ENCODE data around the gene PCSK5. TPM values are rescaled to one million over a fixed set of nuclear protein-coding genes. Genes with fewer than 3 reads are reported as not detected.

PCSK5 gene
- total and polyA plus RNA-seq, 2 donors (not counting 1 experiment from before 2014, with no cell fraction given) = 0.09 TPM; not detected in 1

DNA sequence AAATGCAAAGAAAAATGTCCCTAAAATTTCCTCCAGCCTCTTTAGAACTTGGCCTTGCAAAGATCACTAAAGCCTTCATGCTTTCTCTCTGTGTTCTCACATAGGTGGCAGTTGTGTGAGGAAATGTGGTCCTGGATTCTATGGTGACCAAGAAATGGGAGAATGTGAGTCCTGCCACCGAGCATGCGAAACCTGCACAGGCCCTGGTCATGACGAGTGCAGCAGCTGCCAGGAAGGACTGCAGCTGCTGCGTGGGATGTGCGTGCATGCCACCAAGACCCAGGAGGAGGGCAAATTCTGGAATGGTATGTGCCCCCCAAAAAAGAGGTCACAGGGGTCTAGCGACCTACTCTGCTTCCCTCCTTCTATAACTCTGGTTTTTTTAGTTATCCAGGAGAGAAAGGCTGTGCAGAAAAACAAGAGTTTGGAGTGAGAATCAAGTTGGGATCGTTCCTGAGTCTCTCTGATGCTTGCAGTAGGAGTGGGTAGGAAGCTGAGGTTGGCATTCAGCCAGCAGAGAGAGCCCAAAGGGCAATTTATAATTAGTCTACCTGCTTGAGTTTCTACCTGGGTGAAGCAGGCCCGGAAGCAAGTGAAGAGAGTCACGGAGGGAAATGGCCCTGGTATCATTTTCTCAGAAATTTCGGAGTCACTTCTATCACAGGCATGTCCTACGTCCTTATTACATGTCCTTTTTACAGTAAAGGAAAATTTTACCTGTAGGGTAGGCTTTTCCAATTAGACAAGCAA lies 406.3 kb downstream of the PCSK5 start:
- Histone ChIP-seq H3K9me3 (ENCODE audit: control extremely low read depth in 1 of 3, control insufficient read depth in 2 of 3, insufficient read depth in 1 of 3, low read length in 2 of 3) (no peaks in the 10 kb centered on the region), H2AFZ (ENCODE audit: insufficient read depth, low read depth, low read length, poor library complexity, severe bottlenecking) (no peak overlapping the region), H3K27ac (ENCODE audit: low read length in 2 of 2) (no peak overlapping the region), H3K9ac (ENCODE audit: low read length) (no peak overlapping the region), H3K4me3 (ENCODE audit: control extremely low read depth in 1 of 5, extremely low read depth in 1 of 5, insufficient read depth in 1 of 5, low read depth in 2 of 5, low read length in 4 of 5) (no peak overlapping the region), H3K27me3 (replicated peaks in 1 of 4; ENCODE audit: control extremely low read depth in 1 of 4, control insufficient read depth in 3 of 4, insufficient read depth in 4 of 4, low read length in 3 of 4) (no peaks in the 10 kb centered on the region), H3K4me2 (replicated peaks; ENCODE audit: low read depth, low read length, poor library complexity, severe bottlenecking) (no peak overlapping the region), H3K36me3 (replicated peaks in 1 of 2; ENCODE audit: control extremely low read depth in 1 of 2, control insufficient read depth in 1 of 2, extremely low read depth in 1 of 2, insufficient read depth in 2 of 2, low read length in 1 of 2) (no peaks in the 10 kb centered on the region), H3K79me2 (ENCODE audit: control insufficient read depth, insufficient read depth, low read length) (no peaks in the 10 kb centered on the region), H3K4me1 (ENCODE audit: control insufficient read depth in 2 of 2, insufficient read depth in 2 of 2, low read length in 2 of 2) (no peaks in the 10 kb centered on the region), H4K20me1 (ENCODE audit: control insufficient read depth, insufficient read depth, low read length, poor library complexity, severe bottlenecking) (no peaks in the 10 kb centered on the region)
- Mint-ChIP-seq H3K4me1 (peaks cover 6% of the 10 kb centered on the region), H3K9me3 (ENCODE audit: insufficient read depth) (no peaks in the 10 kb centered on the region), H3K27ac (no peak overlapping the region), H3K27me3 (peaks cover 17% of the 10 kb centered on the region), H3K4me3 (no peak overlapping the region)
- ChIA-PET POLR2A (no interaction called here), CTCF (no interaction called here)
- no peak for TF ChIP-seq EZH2 (IDR thresholded peaks at IDR 0.05; ENCODE audit: borderline replicate concordance, insufficient read depth, low read depth, low read length, poor library complexity, severe bottlenecking)
- TF ChIP-seq, protein P1, sequence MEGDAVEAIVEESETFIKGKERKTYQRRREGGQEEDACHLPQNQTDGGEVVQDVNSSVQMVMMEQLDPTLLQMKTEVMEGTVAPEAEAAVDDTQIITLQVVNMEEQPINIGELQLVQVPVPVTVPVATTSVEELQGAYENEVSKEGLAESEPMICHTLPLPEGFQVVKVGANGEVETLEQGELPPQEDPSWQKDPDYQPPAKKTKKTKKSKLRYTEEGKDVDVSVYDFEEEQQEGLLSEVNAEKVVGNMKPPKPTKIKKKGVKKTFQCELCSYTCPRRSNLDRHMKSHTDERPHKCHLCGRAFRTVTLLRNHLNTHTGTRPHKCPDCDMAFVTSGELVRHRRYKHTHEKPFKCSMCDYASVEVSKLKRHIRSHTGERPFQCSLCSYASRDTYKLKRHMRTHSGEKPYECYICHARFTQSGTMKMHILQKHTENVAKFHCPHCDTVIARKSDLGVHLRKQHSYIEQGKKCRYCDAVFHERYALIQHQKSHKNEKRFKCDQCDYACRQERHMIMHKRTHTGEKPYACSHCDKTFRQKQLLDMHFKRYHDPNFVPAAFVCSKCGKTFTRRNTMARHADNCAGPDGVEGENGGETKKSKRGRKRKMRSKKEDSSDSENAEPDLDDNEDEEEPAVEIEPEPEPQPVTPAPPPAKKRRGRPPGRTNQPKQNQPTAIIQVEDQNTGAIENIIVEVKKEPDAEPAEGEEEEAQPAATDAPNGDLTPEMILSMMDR (IDR thresholded peaks at IDR 0.05) = no peak
- DNase-seq (no peak), ATAC-seq (ENCODE audit: low read depth) (no peak)
- intact Hi-C loops (cut with micrococcal nuclease) = no loop called here
- WGBS (ENCODE audit: insufficient coverage) = 94% methylated on average over 8 of the region's 11 CpGs

- peaks cover 17% of the 10 kb centered on the region for H3K27me3 Mint-ChIP-seq
- H3K4me3 Mint-ChIP-seq = no peak overlapping the region
- Histone ChIP-seq H3K4me2 (replicated peaks; ENCODE audit: low read depth, low read length, poor library complexity, severe bottlenecking) (no peak overlapping the region), H3K27me3 (replicated peaks in 1 of 4; ENCODE audit: control extremely low read depth in 1 of 4, control insufficient read depth in 3 of 4, insufficient read depth in 4 of 4, low read length in 3 of 4) (no peaks in the 10 kb centered on the region), H3K27ac (ENCODE audit: low read length in 2 of 2) (no peak overlapping the region), H3K9ac (ENCODE audit: low read length) (no peak overlapping the region), H2AFZ (ENCODE audit: insufficient read depth, low read depth, low read length, poor library complexity, severe bottlenecking) (no peak overlapping the region), H3K4me1 (ENCODE audit: control insufficient read depth in 2 of 2, insufficient read depth in 2 of 2, low read length in 2 of 2) (no peaks in the 10 kb centered on the region), H3K36me3 (replicated peaks in 1 of 2; ENCODE audit: control extremely low read depth in 1 of 2, control insufficient read depth in 1 of 2, extremely low read depth in 1 of 2, insufficient read depth in 2 of 2, low read length in 1 of 2) (no peaks in the 10 kb centered on the region), H3K79me2 (ENCODE audit: control insufficient read depth, insufficient read depth, low read length) (no peaks in the 10 kb centered on the region), H4K20me1 (ENCODE audit: control insufficient read depth, insufficient read depth, low read length, poor library complexity, severe bottlenecking) (no peaks in the 10 kb centered on the region), H3K9me3 (ENCODE audit: control extremely low read depth in 1 of 3, control insufficient read depth in 2 of 3, insufficient read depth in 1 of 3, low read length in 2 of 3) (no peaks in the 10 kb centered on the region), H3K4me3 (ENCODE audit: control extremely low read depth in 1 of 5, extremely low read depth in 1 of 5, insufficient read depth in 1 of 5, low read depth in 2 of 5, low read length in 4 of 5) (no peak overlapping the region)
- ATAC-seq (ENCODE audit: low read depth) = no peak
- ChIA-PET CTCF (no interaction called here), POLR2A (no interaction called here)
- H3K9me3 Mint-ChIP-seq (ENCODE audit: insufficient read depth) = no peaks in the 10 kb centered on the region
- H3K27ac Mint-ChIP-seq = no peak overlapping the region
- WGBS (ENCODE audit: insufficient coverage) = 70% methylated on average over 12 of the region's 14 CpGs
- H3K4me1 Mint-ChIP-seq = peaks cover 6% of the 10 kb centered on the region
- TF ChIP-seq, protein P1 (IDR thresholded peaks at IDR 0.05) = no peak
- no peak for TF ChIP-seq EZH2 (IDR thresholded peaks at IDR 0.05; ENCODE audit: borderline replicate concordance, insufficient read depth, low read depth, low read length, poor library complexity, severe bottlenecking)
- intact Hi-C loops (cut with micrococcal nuclease) = no loop called here
- DNase-seq = no peak
Measured at GRCh38 chr9:76297721-76298239, 407.3 kb downstream of the PCSK5 start.
